Right lobe of liver (tissue), 4 donors: Measurements from ENCODE around the gene OR4K14.

ENCODE experiments used
- CTCF ChIP-seq, 4 donors: fragments of 200-600 bp in 3 of 4; fragments of 450-650 bp in 1 of 4; IDR thresholded peaks; one replicate each; pipeline versions ENCODE4 v1.5.1 to v1.8.0; 2016 to 2022; ENCODE audit warnings: antibody characterized with exemption in 4 of 4, mild to moderate bottlenecking in 2 of 4
- POLR2A ChIP-seq: fragments of 450-650 bp; IDR thresholded peaks from one replicate; pipeline ENCODE4 v1.6.1; 2017; ENCODE audit warnings: antibody characterized with exemption, mild to moderate bottlenecking
- donor health status: DM: no; HTN: no; CAD: no.
- donor health status: DM: no; HTN: no; CAD: no.
- donor health status: DM: no; HTN: yes; CAD: no.

- no peak for TF ChIP-seq CTCF (IDR thresholded peaks at IDR 0.05)
- no peak for TF ChIP-seq POLR2A
These were observed 44.3 kb downstream of the OR4K14 start for GRCh38 chr14:19974844-19975243.
